ENCODE measurements around the gene CD79A.

GRCh38 chr19:41887711-41888382 lies 10.8 kb downstream of the CD79A start:
- TF ChIP-seq CTCF (IDR thresholded peaks at IDR 0.05; ENCODE audit: insufficient read depth, low read length): no peak
- no peak for TF ChIP-seq SPI1 (IDR thresholded peaks at IDR 0.05; ENCODE audit: borderline replicate concordance, low read depth)

All from HL-60 (cell line).